Prostate gland (tissue), 2 donors: Measurements from ENCODE around the gene SSUH2. TPM values are rescaled to one million over a fixed set of nuclear protein-coding genes. Genes with fewer than 3 reads are reported as not detected.

Experiments
- DNase-seq: peaks from one replicate; pipeline ENCODE4 v3.0.0-alpha.2; 2019; ENCODE audit warnings: low spot score
- H3K27ac ChIP-seq, 2 donors: fragments of 200-600 bp; sonication (generic); 2 replicates each; pipeline ENCODE4 v1.5.1; 2017 to 2019
- H3K27me3 ChIP-seq: fragments of 200-600 bp; sonication (generic); replicated peaks from 2 replicates; pipeline ENCODE4 v1.5.1; 2019; ENCODE audit not compliant: insufficient read depth
- H3K36me3 ChIP-seq, 2 donors: fragments of 200-600 bp; sonication (generic); 1 replicate in 1 of 2; 2 replicates in 1 of 2; pipeline versions ENCODE4 v1.5.1 to v1.8.1; 2017 to 2019
- H3K4me1 ChIP-seq: fragments of 200-600 bp; sonication (generic); replicated peaks from 2 replicates; pipeline ENCODE4 v1.5.1; 2019
- H3K4me3 ChIP-seq, 2 donors: fragments of 200-600 bp; sonication (generic); 2 replicates each; pipeline ENCODE4 v1.5.1; 2017 to 2019
- H3K9me3 ChIP-seq: fragments of 200-600 bp; sonication (generic); 2 replicates; pipeline ENCODE4 v1.5.1; 2017
- CTCF ChIP-seq, 4 experiments: fragments of 200-600 bp in 2 of 4; fragments of 450-650 bp in 2 of 4; sonication (generic) in 2 of 4; IDR thresholded peaks; 1 replicate in 3 of 4; 2 replicates in 1 of 4; pipeline ENCODE4 v1.5.1; 2016 to 2019; ENCODE audit warnings: antibody characterized with exemption in 4 of 4, mild to moderate bottlenecking in 2 of 4, moderate library complexity in 2 of 4
- POLR2A ChIP-seq: fragments of 450-650 bp; IDR thresholded peaks from one replicate; pipeline ENCODE4 v1.6.1; 2016; ENCODE audit warnings: antibody characterized with exemption, mild to moderate bottlenecking
- POLR2AphosphoS5 ChIP-seq: sonication (generic); formaldehyde crosslinking; IDR thresholded peaks from one replicate; pipeline ENCODE4 v1.6.1; 2017; ENCODE audit warnings: antibody characterized with exemption
- WGBS: methylation state at CpG from one replicate; pipeline ENCODE4 v1.1.5; 2018; 5-methylcytosine and 5-hydroxymethylcytosine counted together
- intact Hi-C: fragments of 100-400 bp; cut with DNase I; formaldehyde crosslinking; loops from one replicate; pipeline ENCODE4 v1.14.2; 2022
- total RNA-seq, 2 donors: library from RNA; depleted of rRNA; stranded (reverse); fragments of >200 nt; gene quantifications; one replicate each; pipeline ENCODE4 v1.1.0, GENCODE V29; 2016

Gene SSUH2
- total RNA-seq, 2 donors from 2014 or later, result 0.27 to 2.6 TPM

DNA sequence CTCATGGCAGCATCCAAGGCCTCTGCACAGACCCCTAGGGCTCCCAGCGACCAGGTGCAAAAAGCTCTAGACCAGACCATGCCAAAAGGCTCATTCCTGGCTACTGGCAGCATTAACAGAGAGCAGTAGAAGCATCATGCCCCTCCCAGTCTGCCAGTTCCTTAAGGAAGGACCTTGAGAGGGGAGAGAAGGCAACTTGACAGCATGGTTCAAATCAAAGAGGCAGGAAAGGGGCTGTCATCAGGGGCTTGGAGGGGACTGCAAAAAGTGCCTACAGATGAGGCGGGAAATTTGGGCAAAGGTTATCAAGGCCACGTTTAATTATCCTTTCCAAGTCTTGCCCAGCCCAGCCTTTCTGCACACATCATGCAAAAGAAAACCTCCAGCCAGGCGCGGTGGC, 64.7 kb downstream of the SSUH2 start:
- no peak for TF ChIP-seq POLR2A
- TF ChIP-seq POLR2AphosphoS5, result no peak
- no peak for TF ChIP-seq CTCF (IDR thresholded peaks at IDR 0.05)
- Histone ChIP-seq H3K27ac (no peak overlapping the region), H3K36me3 (no peaks in the 10 kb centered on the region), H3K27me3 (no peaks in the 10 kb centered on the region), H3K4me3 (no peak overlapping the region), H3K4me1 (no peaks in the 10 kb centered on the region), H3K9me3 (no peaks in the 10 kb centered on the region)
- WGBS, result 89% methylated on average over 5 of the region's 5 CpGs
- intact Hi-C loops, result no loop called here
- DNase-seq, result no peak

DNA sequence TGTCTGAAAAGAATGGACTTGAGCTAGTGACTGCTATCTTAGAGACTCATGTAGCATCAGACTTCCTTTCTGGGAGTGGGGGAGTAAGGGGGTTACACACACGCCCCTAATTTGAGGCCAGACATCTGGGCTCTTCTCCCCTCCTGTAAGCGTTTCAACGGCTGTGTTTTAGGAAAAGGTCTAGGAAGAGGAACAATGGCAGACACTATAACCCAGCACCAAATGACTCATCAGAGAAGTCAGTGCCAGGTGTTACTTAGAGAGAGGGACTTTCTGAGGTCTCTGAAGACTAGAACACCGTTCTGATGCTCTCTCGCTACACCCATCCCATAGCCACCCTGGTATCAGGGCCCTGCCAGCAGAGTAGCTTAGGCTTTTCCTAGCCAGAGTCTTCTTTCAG, 65.5 kb downstream of the SSUH2 start:
- DNase-seq, result no peak

DNA sequence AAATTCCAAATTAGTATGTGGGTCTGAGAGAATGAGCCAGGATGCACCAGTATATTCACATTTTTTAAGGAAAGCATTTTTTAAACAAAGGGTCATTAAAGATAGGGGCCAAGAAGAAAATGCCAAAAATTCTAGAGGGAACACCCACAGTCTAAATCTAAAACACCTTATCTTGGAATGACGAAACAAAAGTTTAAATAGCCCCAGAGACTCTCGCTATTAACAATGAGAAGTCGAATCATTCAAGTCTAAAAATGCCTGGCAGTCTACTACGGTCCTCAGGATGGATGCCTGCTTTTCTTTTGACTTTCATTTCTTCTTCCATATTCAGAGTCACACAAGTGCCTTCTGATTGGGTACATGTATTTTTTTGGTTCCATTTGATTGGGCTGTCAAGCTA, 66.3 kb downstream of the SSUH2 start:
- Histone ChIP-seq H3K36me3 (no peaks in the 10 kb centered on the region), H3K27ac (no peak overlapping the region), H3K9me3 (no peaks in the 10 kb centered on the region), H3K4me3 (no peak overlapping the region), H3K27me3 (no peaks in the 10 kb centered on the region), H3K4me1 (no peaks in the 10 kb centered on the region)
- intact Hi-C loops, result no loop called here
- no peak for DNase-seq
- TF ChIP-seq POLR2AphosphoS5, result no peak
- TF ChIP-seq POLR2A, result no peak
- TF ChIP-seq CTCF (IDR thresholded peaks at IDR 0.05), result no peak
- WGBS, result 84% methylated on average over 4 of the region's 4 CpGs

More for the DNA sequence above, 65.5 kb downstream of the SSUH2 start:
- Histone ChIP-seq H3K27me3 (no peaks in the 10 kb centered on the region), H3K9me3 (no peaks in the 10 kb centered on the region), H3K4me3 (no peak overlapping the region), H3K27ac (no peak overlapping the region), H3K4me1 (no peaks in the 10 kb centered on the region), H3K36me3 (no peaks in the 10 kb centered on the region)
- no peak for TF ChIP-seq CTCF (IDR thresholded peaks at IDR 0.05)
- no peak for TF ChIP-seq POLR2A
- TF ChIP-seq POLR2AphosphoS5, result no peak
- 61% methylated on average over 5 of the region's 5 CpGs for WGBS
- intact Hi-C loops, result no loop called here

DNA sequence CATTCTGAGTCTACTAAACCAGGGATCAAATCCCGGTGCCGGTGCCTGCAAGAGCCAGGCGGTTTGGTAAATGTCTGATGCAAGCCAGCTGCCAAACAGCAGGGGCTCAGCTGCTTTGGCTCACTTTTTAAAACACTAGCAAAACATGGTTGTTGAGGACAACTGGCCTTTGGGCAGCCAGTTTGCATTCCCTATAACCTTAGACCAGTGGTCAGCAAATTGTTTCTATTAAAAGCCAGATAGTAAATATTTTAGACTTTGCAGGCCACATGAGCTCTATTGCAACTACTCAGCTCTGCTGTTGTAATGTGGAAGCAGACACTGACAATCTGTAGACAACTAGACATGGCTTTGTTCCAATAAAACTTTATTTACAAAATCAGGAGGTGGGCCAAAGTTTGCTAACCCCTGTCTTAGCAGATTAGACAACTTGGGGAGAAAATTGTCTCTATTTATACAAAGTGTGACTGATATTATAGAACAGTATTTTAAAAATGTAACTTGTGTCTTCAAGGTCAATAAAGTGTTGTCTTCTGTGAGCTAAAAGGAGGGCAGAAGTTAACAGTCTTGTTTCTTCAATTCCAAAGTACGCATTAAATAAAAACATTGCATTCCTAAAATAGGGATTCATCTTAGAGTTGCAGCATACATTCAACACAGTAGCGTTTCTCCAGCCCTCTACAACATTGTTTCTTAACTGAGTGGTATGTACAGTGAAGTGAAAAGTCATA, 67.6 kb downstream of the SSUH2 start:
- intact Hi-C loops, result no loop called here
- no peak for DNase-seq
- Histone ChIP-seq H3K27ac (no peak overlapping the region), H3K27me3 (no peaks in the 10 kb centered on the region), H3K36me3 (no peaks in the 10 kb centered on the region), H3K9me3 (no peaks in the 10 kb centered on the region), H3K4me3 (no peak overlapping the region), H3K4me1 (no peaks in the 10 kb centered on the region)
- WGBS, result 93% methylated on average over 5 of the region's 5 CpGs
- TF ChIP-seq POLR2A (no peak), CTCF (IDR thresholded peaks at IDR 0.05) (no peak), POLR2AphosphoS5 (no peak)

DNA sequence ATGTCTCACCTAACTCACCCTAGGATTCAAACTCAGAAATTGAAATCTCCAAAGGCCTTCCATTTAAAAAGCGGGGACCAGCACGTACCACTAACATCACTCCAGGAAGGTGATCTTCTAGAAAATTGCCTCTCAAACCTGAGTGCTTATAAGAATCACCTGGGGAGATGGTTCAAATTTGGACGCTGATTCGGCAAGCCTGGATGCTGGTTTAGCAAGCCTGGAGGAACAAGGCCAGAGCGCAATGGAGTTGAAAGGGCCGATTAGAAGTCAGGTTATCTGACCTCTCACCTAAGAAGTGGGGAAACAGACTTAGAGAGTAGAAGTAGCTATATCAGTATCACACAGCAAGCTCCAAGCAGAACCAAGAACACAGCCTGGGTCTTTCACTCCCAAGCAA, 68.2 kb downstream of the SSUH2 start:
- Histone ChIP-seq H3K27me3 (no peaks in the 10 kb centered on the region), H3K27ac (no peak overlapping the region), H3K4me1 (no peaks in the 10 kb centered on the region), H3K36me3 (no peaks in the 10 kb centered on the region), H3K9me3 (no peaks in the 10 kb centered on the region), H3K4me3 (no peak overlapping the region)
- no peak for DNase-seq
- intact Hi-C loops, result no loop called here
- TF ChIP-seq POLR2AphosphoS5, result no peak
- TF ChIP-seq POLR2A, result no peak
- TF ChIP-seq CTCF (IDR thresholded peaks at IDR 0.05), result no peak
- WGBS, result 77% methylated on average over 6 of the region's 6 CpGs
